ENCODE data around the gene CLMP.

- TF ChIP-seq, protein P1, sequence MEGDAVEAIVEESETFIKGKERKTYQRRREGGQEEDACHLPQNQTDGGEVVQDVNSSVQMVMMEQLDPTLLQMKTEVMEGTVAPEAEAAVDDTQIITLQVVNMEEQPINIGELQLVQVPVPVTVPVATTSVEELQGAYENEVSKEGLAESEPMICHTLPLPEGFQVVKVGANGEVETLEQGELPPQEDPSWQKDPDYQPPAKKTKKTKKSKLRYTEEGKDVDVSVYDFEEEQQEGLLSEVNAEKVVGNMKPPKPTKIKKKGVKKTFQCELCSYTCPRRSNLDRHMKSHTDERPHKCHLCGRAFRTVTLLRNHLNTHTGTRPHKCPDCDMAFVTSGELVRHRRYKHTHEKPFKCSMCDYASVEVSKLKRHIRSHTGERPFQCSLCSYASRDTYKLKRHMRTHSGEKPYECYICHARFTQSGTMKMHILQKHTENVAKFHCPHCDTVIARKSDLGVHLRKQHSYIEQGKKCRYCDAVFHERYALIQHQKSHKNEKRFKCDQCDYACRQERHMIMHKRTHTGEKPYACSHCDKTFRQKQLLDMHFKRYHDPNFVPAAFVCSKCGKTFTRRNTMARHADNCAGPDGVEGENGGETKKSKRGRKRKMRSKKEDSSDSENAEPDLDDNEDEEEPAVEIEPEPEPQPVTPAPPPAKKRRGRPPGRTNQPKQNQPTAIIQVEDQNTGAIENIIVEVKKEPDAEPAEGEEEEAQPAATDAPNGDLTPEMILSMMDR (IDR thresholded peaks at IDR 0.05), result no peak
- TF ChIP-seq POLR2A (IDR thresholded peaks at IDR 0.05), result no peak
Measured at GRCh38 chr11:123195188-123196059, at the start of gene CLMP.

All from testis (tissue), 2 donors.